Sciatic nerve (tissue), 2 donors: ENCODE measurements around the gene FAM210B. TPM values are rescaled to one million over a fixed set of nuclear protein-coding genes. Genes with fewer than 3 reads are reported as not detected.

ENCODE experiments used
- ATAC-seq: fragments of 200-7000 bp; cut with Tn5 transposase; one replicate; pipeline ENCODE4 v1.9.1; 2020; ENCODE audit warnings: mild to moderate bottlenecking, moderate library complexity
- DNase-seq: peaks from one replicate; pipeline ENCODE4 v3.0.0-alpha.2; 2020; ENCODE audit warnings: low spot score
- intact Hi-C: fragments of 100-400 bp; cut with DNase I; formaldehyde crosslinking; loops from one replicate; pipeline ENCODE4 v1.14.2; 2022
- total RNA-seq: library from RNA; stranded (reverse); fragmentation: NEBNext Ultra II Directional; extraction: Animal tissue kit (Norgen Biotek cat#: 25700); gene quantifications from one replicate; pipeline ENCODE4 v1.2.1, GENCODE V29; 2021
- donor health status: DM: no; HTN: no; CAD: no.
- donor health status: DM: no; HTN: no; CAD: no.

The FAM210B gene
- total RNA-seq, 1 donor from 2014 or later = 76.0 TPM

GRCh38 chr20:56414842-56415765 is 56.3 kb downstream of the FAM210B start:
- intact Hi-C loops = no loop called here
- no peak for DNase-seq

GRCh38 chr20:56417402-56417801 is 58.6 kb downstream of the FAM210B start:
- DNase-seq = no peak
- intact Hi-C loops = no loop called here
- ATAC-seq = no peak

More at GRCh38 chr20:56414842-56415765, 56.3 kb downstream of the FAM210B start:
- no peak for ATAC-seq

- no peak for ATAC-seq
- no peak for DNase-seq
- intact Hi-C loops = no loop called here
These were observed 59.1 kb downstream of the FAM210B start for GRCh38 chr20:56417911-56418310.

Other genes starting within 250 kb of the FAM210B start
- not detected for gene MC3R, start 110.2 kb upstream of the FAM210B start, total RNA-seq
- gene AURKA, start 33.2 kb downstream of the FAM210B start, total RNA-seq = 1.4 TPM
- 25.3 TPM for gene CSTF1, start 33.7 kb downstream of the FAM210B start, total RNA-seq
- 2.4 TPM for gene CASS4, start 53.3 kb downstream of the FAM210B start, total RNA-seq
- gene RTF2, start 109.7 kb downstream of the FAM210B start, total RNA-seq = 88.7 TPM
- not detected for gene FAM209A, start 165.8 kb downstream of the FAM210B start, total RNA-seq
- gene FAM209B, start 174.3 kb downstream of the FAM210B start, total RNA-seq = not detected